NCI-H146 (cell line): ENCODE results near the gene TENM3.

ENCODE experiments used
- DNase-seq: peaks from one replicate; lab custom pipeline; 2025; lab: John Stamatoyannopoulos, UW

The TENM3 gene

GRCh38 chr4:182778222-182778982, 535.2 kb downstream of the TENM3 start:
- DNase-seq: no peak

- DNase-seq: no peak
Observed at GRCh38 chr4:182786991-182787390, 543.8 kb downstream of the TENM3 start.

- no peak for DNase-seq
Observed at GRCh38 chr4:182788201-182788600, 545.0 kb downstream of the TENM3 start.

GRCh38 chr4:182789529-182789928, 546.3 kb downstream of the TENM3 start:
- DNase-seq: no peak

GRCh38 chr4:182795446-182796238, 552.4 kb downstream of the TENM3 start:
- DNase-seq: no peak

GRCh38 chr4:182799515-182800215, 556.5 kb downstream of the TENM3 start:
- DNase-seq: no peak

GRCh38 chr4:182800216-182800515, 557.0 kb downstream of the TENM3 start:
- no peak for DNase-seq

GRCh38 chr4:182801636-182802035, 558.4 kb downstream of the TENM3 start:
- no peak for DNase-seq

GRCh38 chr4:182802621-182803020, 559.4 kb downstream of the TENM3 start:
- no peak for DNase-seq

- no peak for DNase-seq
Observed at GRCh38 chr4:182803235-182803634, 560.0 kb downstream of the TENM3 start.

- no peak for DNase-seq
Observed at GRCh38 chr4:182804131-182804530, 560.9 kb downstream of the TENM3 start.

GRCh38 chr4:182805321-182805720, 562.1 kb downstream of the TENM3 start:
- DNase-seq: no peak

- DNase-seq: no peak
Observed at GRCh38 chr4:182805750-182806149, 562.5 kb downstream of the TENM3 start.

- DNase-seq: peak; percentile 37
Observed at GRCh38 chr4:182806259-182807252, 563.4 kb downstream of the TENM3 start.

- DNase-seq: no peak
Observed at GRCh38 chr4:182807346-182807745, 564.1 kb downstream of the TENM3 start.

GRCh38 chr4:182807767-182808548, 564.8 kb downstream of the TENM3 start:
- DNase-seq: no peak

- no peak for DNase-seq
Observed at GRCh38 chr4:182808673-182809416, 565.6 kb downstream of the TENM3 start.

- no peak for DNase-seq
Observed at GRCh38 chr4:182809417-182810102, 566.4 kb downstream of the TENM3 start.

GRCh38 chr4:182810103-182810615, 567.0 kb downstream of the TENM3 start:
- DNase-seq: no peak
